ENCODE measurements around the gene C13orf46. TPM values are rescaled to one million over a fixed set of nuclear protein-coding genes. Genes with fewer than 3 reads are reported as not detected.

C13orf46 gene
- total RNA-seq, 1 donor from 2014 or later = not detected

- no peaks in the 10 kb centered on the region for H3K27me3 ChIP-seq
- no peaks in the 10 kb centered on the region for H4K20me1 ChIP-seq (ENCODE audit: low read depth)
- H3K9me3 Mint-ChIP-seq = peaks cover 11% of the 10 kb centered on the region
- no peak overlapping the region for H3K4me2 ChIP-seq
- H3K79me2 ChIP-seq (ENCODE audit: low read depth) = no peaks in the 10 kb centered on the region
- H3K9me3 ChIP-seq (ENCODE audit: low read depth) = no peaks in the 10 kb centered on the region
- no peak for TF ChIP-seq CTCF (IDR thresholded peaks at IDR 0.05)
- no peak for TF ChIP-seq EZH2 (IDR thresholded peaks at IDR 0.05)
- TF ChIP-seq EZH2phosphoT487 (IDR thresholded peaks at IDR 0.05) = no peak
- no peaks in the 10 kb centered on the region for H3F3A ChIP-seq (ENCODE audit: low read depth)
- no peak overlapping the region for H2AFZ ChIP-seq (replicated peaks)
- H3K4me3 ChIP-seq = no peak overlapping the region
- H3K9ac ChIP-seq = no peak overlapping the region
- peaks cover 11% of the 10 kb centered on the region for H3K27me3 Mint-ChIP-seq (ENCODE audit: insufficient read depth, low read depth)
- no peak overlapping the region for H3K27ac ChIP-seq
- H3K4me3 Mint-ChIP-seq = no peak overlapping the region
- no peak for DNase-seq (ENCODE audit: low spot score)
- no peaks in the 10 kb centered on the region for H3K36me3 ChIP-seq
- H3K4me1 ChIP-seq = peaks cover 10% of the 10 kb centered on the region
- H3K27ac Mint-ChIP-seq = peak overlapping the region; percentile 54
- peaks cover 2% of the 10 kb centered on the region for H3K36me3 Mint-ChIP-seq
- peaks cover 35% of the 10 kb centered on the region for H3K4me1 Mint-ChIP-seq
These were observed 41.9 kb downstream of the C13orf46 start for GRCh38 chr13:113931841-113932459.

- Mint-ChIP-seq H3K4me1 (peaks cover 27% of the 10 kb centered on the region), H3K36me3 (peaks cover 2% of the 10 kb centered on the region), H3K9me3 (peaks cover 11% of the 10 kb centered on the region), H3K4me3 (no peak overlapping the region), H3K27me3 (ENCODE audit: insufficient read depth, low read depth) (peaks cover 12% of the 10 kb centered on the region), H3K27ac (no peak overlapping the region)
- no peak for DNase-seq (ENCODE audit: low spot score)
- no peaks in the 10 kb centered on the region for H4K20me1 ChIP-seq (ENCODE audit: low read depth)
- H3F3A ChIP-seq (ENCODE audit: low read depth) = no peaks in the 10 kb centered on the region
- H3K4me2 ChIP-seq = no peak overlapping the region
- peaks cover 10% of the 10 kb centered on the region for H3K4me1 ChIP-seq
- H3K9me3 ChIP-seq (ENCODE audit: low read depth) = no peaks in the 10 kb centered on the region
- H3K27me3 ChIP-seq = no peaks in the 10 kb centered on the region
- H3K9ac ChIP-seq = no peak overlapping the region
- H3K27ac ChIP-seq = no peak overlapping the region
- no peaks in the 10 kb centered on the region for H3K36me3 ChIP-seq
- H3K4me3 ChIP-seq = no peak overlapping the region
- H3K79me2 ChIP-seq (ENCODE audit: low read depth) = no peaks in the 10 kb centered on the region
- H2AFZ ChIP-seq (replicated peaks) = no peak overlapping the region
- TF ChIP-seq EZH2 (IDR thresholded peaks at IDR 0.05) (no peak), EZH2phosphoT487 (IDR thresholded peaks at IDR 0.05) (no peak), CTCF (IDR thresholded peaks at IDR 0.05) (no peak)
These were observed 42.9 kb downstream of the C13orf46 start for GRCh38 chr13:113930671-113931637.

GRCh38 chr13:113929628-113930615 is 44.0 kb downstream of the C13orf46 start:
- Mint-ChIP-seq H3K9me3 (peaks cover 14% of the 10 kb centered on the region), H3K4me3 (no peak overlapping the region), H3K27me3 (ENCODE audit: insufficient read depth, low read depth) (peaks cover 11% of the 10 kb centered on the region), H3K36me3 (peaks cover 2% of the 10 kb centered on the region), H3K27ac (no peak overlapping the region), H3K4me1 (peaks cover 17% of the 10 kb centered on the region)
- DNase-seq (ENCODE audit: low spot score) = no peak
- Histone ChIP-seq H3K4me2 (no peak overlapping the region), H3K9ac (no peak overlapping the region), H3K36me3 (no peaks in the 10 kb centered on the region), H3K79me2 (ENCODE audit: low read depth) (no peaks in the 10 kb centered on the region), H3K27ac (no peak overlapping the region), H3K27me3 (no peaks in the 10 kb centered on the region), H3K9me3 (ENCODE audit: low read depth) (no peaks in the 10 kb centered on the region), H2AFZ (replicated peaks) (no peak overlapping the region), H3K4me3 (no peak overlapping the region), H3F3A (ENCODE audit: low read depth) (no peaks in the 10 kb centered on the region), H4K20me1 (ENCODE audit: low read depth) (no peaks in the 10 kb centered on the region), H3K4me1 (peaks cover 1% of the 10 kb centered on the region)
- TF ChIP-seq CTCF (IDR thresholded peaks at IDR 0.05) = peak; percentile 29
- TF ChIP-seq EZH2 (IDR thresholded peaks at IDR 0.05) = no peak
- no peak for TF ChIP-seq EZH2phosphoT487 (IDR thresholded peaks at IDR 0.05)
